Suprapubic skin (tissue), 4 donors: ENCODE measurements around the gene PDS5B. TPM values are rescaled to one million over a fixed set of nuclear protein-coding genes. Genes with fewer than 3 reads are reported as not detected.

ENCODE experiments used
- DNase-seq, 2 donors: peaks; one replicate each; pipeline ENCODE4 v3.0.0-alpha.2; 2019; ENCODE audit warnings: low spot score in 2 of 2
- H3K27ac ChIP-seq: fragments of 200-600 bp; sonication (generic); one replicate; pipeline ENCODE4 v1.5.1; 2019
- H3K27me3 ChIP-seq: fragments of 200-600 bp; sonication (generic); one replicate; pipeline ENCODE4 v1.5.1; 2019
- H3K36me3 ChIP-seq: fragments of 200-600 bp; sonication (generic); one replicate; pipeline ENCODE4 v1.5.1; 2019
- H3K4me1 ChIP-seq: fragments of 200-600 bp; sonication (generic); one replicate; pipeline ENCODE4 v1.5.1; 2019
- H3K4me3 ChIP-seq: fragments of 200-600 bp; sonication (generic); one replicate; pipeline ENCODE4 v1.5.1; 2019; ENCODE audit warnings: mild to moderate bottlenecking
- H3K9me3 ChIP-seq: fragments of 200-600 bp; sonication (generic); one replicate; pipeline ENCODE4 v1.5.1; 2019
- CTCF ChIP-seq, 2 donors: fragments of 200-600 bp in 1 of 2; fragments of 450-650 bp in 1 of 2; sonication (generic) in 1 of 2; IDR thresholded peaks; one replicate each; pipeline ENCODE4 v1.5.1; 2016 to 2019; ENCODE audit warnings: antibody characterized with exemption in 2 of 2, mild to moderate bottlenecking in 1 of 2, moderate library complexity in 1 of 2
- EP300 ChIP-seq: sonication (generic); formaldehyde crosslinking; IDR thresholded peaks from one replicate; pipeline ENCODE4 v1.6.1; 2017; ENCODE audit warnings: antibody characterized with exemption
- POLR2A ChIP-seq, 2 donors: fragments of 450-650 bp; IDR thresholded peaks; one replicate each; pipeline ENCODE4 v1.6.1; 2017; ENCODE audit warnings: antibody characterized with exemption in 2 of 2, mild to moderate bottlenecking in 2 of 2, moderate library complexity in 2 of 2
- POLR2AphosphoS5 ChIP-seq, 3 donors: sonication (generic); formaldehyde crosslinking; IDR thresholded peaks; one replicate each; pipeline ENCODE4 v1.6.1; 2017; ENCODE audit warnings: antibody characterized with exemption in 3 of 3
- WGBS: methylation state at CpG from one replicate; pipeline ENCODE4 v1.1.5; 2018; 5-methylcytosine and 5-hydroxymethylcytosine counted together
- total RNA-seq, 4 donors: library from RNA; depleted of rRNA; stranded (reverse); fragments of >200 nt; gene quantifications; one replicate each; pipeline ENCODE4 v1.1.0, GENCODE V29; 2016

Gene PDS5B
- total RNA-seq, 4 donors from 2014 or later, result 17.8 to 48.2 (median 28.5) TPM

DNA sequence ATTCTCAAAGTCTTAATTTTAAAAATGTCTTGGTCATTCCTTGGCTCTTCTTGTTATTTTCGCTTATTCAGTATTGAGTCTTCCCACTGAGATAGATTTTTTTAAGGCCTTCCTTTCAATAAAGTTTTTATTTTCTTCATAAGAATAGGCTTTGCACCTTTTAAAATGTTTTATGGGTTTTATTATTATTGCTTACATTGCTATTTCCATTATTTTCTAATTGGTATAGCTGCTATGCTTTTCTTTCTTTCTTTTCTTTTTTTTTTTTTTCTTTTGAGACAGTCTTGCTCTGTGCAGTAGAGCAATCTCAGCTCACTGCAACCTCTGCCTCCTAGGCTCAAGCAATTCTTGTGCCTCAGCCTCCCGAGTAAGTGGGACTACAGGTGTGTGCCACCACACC lies 195.7 kb downstream of the PDS5B start:
- H3K27ac ChIP-seq, result no peak overlapping the region
- H3K9me3 ChIP-seq, result no peaks in the 10 kb centered on the region
- no peak for DNase-seq
- H3K4me3 ChIP-seq, result no peak overlapping the region
- no peaks in the 10 kb centered on the region for H3K27me3 ChIP-seq
- no peak for TF ChIP-seq CTCF (IDR thresholded peaks at IDR 0.05)
- peaks cover 15% of the 10 kb centered on the region for H3K36me3 ChIP-seq
- H3K4me1 ChIP-seq, result no peaks in the 10 kb centered on the region
- 99% methylated on average over 2 of the region's 2 CpGs for WGBS

DNA sequence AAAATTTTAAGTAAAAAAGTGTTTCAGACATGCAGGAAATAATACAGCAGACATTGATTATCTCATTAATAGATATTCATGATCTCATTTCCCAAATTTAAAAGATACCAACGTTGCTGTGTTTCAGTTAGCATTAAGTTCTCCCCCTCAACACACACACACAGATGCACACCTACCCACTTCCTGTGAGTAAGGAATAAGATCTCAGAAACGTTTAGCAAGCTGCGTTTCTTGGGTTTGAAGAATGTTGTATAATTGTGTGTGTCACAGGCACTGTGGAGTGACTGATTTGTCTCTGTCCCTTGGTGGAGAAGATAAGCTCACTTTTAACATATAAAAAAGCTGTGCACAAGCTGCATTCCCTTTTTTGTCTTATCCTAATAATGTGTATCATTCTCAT lies 196.8 kb downstream of the PDS5B start:
- Histone ChIP-seq H3K4me3 (no peak overlapping the region), H3K9me3 (no peaks in the 10 kb centered on the region), H3K36me3 (peaks cover 15% of the 10 kb centered on the region), H3K27ac (no peak overlapping the region), H3K4me1 (no peaks in the 10 kb centered on the region), H3K27me3 (no peaks in the 10 kb centered on the region)
- WGBS, result 45% methylated on average over 3 of the region's 3 CpGs
- no peak for DNase-seq
- TF ChIP-seq CTCF (IDR thresholded peaks at IDR 0.05) (no peak), POLR2A (IDR thresholded peaks at IDR 0.05) (no peak), POLR2AphosphoS5 (IDR thresholded peaks at IDR 0.05) (no peak), EP300 (no peak)

GRCh38 chr13:32790731-32791130 lies 204.5 kb downstream of the PDS5B start:
- 97% methylated on average over 3 of the region's 3 CpGs for WGBS

GRCh38 chr13:32791545-32792172 lies 205.4 kb downstream of the PDS5B start:
- TF ChIP-seq POLR2A (IDR thresholded peaks at IDR 0.05) (no peak), POLR2AphosphoS5 (IDR thresholded peaks at IDR 0.05) (no peak)
- H3K36me3 ChIP-seq, result no peaks in the 10 kb centered on the region
- H3K4me1 ChIP-seq, result no peaks in the 10 kb centered on the region
- 72% methylated on average over 8 of the region's 8 CpGs for WGBS
- no peaks in the 10 kb centered on the region for H3K9me3 ChIP-seq
- H3K27me3 ChIP-seq, result no peaks in the 10 kb centered on the region
- H3K4me3 ChIP-seq, result no peak overlapping the region
- H3K27ac ChIP-seq, result no peak overlapping the region
- no peak for DNase-seq

More at GRCh38 chr13:32790731-32791130, 204.5 kb downstream of the PDS5B start:
- H3K9me3 ChIP-seq, result no peaks in the 10 kb centered on the region
- H3K36me3 ChIP-seq, result no peaks in the 10 kb centered on the region
- no peak overlapping the region for H3K27ac ChIP-seq
- H3K27me3 ChIP-seq, result no peaks in the 10 kb centered on the region
- DNase-seq, result no peak
- no peaks in the 10 kb centered on the region for H3K4me1 ChIP-seq
- no peak overlapping the region for H3K4me3 ChIP-seq
- TF ChIP-seq CTCF (IDR thresholded peaks at IDR 0.05) (no peak), POLR2A (IDR thresholded peaks at IDR 0.05) (no peak)

DNA sequence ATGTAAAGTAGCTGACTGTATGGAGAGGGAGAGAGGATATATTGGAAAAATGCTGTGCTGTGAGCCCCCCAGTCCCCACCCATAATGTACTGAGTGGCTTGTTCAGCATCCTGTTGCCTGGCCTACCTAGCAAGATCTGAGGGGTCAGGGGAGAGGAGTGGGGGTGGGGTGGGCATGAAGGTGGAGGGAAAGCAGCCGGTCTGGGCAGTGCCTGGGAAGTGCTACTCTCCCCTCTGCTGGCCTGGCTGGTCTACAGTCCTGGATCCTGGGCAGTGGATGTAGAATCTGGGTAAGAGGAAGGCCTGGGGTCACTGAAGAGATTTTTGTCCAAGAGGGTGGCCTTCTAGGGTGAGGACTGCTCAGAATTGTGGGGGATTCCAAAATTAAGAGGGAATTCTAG lies 210.5 kb downstream of the PDS5B start:
- no peak for DNase-seq
- H3K4me3 ChIP-seq, result no peak overlapping the region
- no peaks in the 10 kb centered on the region for H3K9me3 ChIP-seq
- 100% methylated on average over 1 of the region's 1 CpG for WGBS
- no peaks in the 10 kb centered on the region for H3K36me3 ChIP-seq
- TF ChIP-seq POLR2AphosphoS5 (IDR thresholded peaks at IDR 0.05) (no peak), CTCF (IDR thresholded peaks at IDR 0.05) (no peak), POLR2A (IDR thresholded peaks at IDR 0.05) (no peak), EP300 (no peak)
- no peaks in the 10 kb centered on the region for H3K27me3 ChIP-seq
- no peak overlapping the region for H3K27ac ChIP-seq
- H3K4me1 ChIP-seq, result no peaks in the 10 kb centered on the region

- Histone ChIP-seq H3K27me3 (no peaks in the 10 kb centered on the region), H3K27ac (no peak overlapping the region), H3K36me3 (no peaks in the 10 kb centered on the region), H3K9me3 (no peaks in the 10 kb centered on the region), H3K4me3 (no peak overlapping the region), H3K4me1 (no peaks in the 10 kb centered on the region)
- DNase-seq, result no peak
- 72% methylated on average over 3 of the region's 3 CpGs for WGBS
- TF ChIP-seq POLR2A (IDR thresholded peaks at IDR 0.05) (no peak), CTCF (IDR thresholded peaks at IDR 0.05) (no peak), POLR2AphosphoS5 (IDR thresholded peaks at IDR 0.05) (no peak), EP300 (no peak)
Observed at GRCh38 chr13:32802159-32802558, 215.9 kb downstream of the PDS5B start.
